ENCODE results near the gene KRT78. TPM values are rescaled to one million over a fixed set of nuclear protein-coding genes. Genes with fewer than 3 reads are reported as not detected.

The KRT78 gene
- polyA plus RNA-seq, 2 of the 4 experiments (the other 2 are of a cell fraction): 0.09 to 0.12 TPM

GRCh38 chr12:52873832-52874572 lies 25.2 kb upstream of the KRT78 start:
- ATAC-seq (peak; percentile 54 to 68), FAIRE-seq (no peak), DNase-seq (ENCODE audit: low read depth in 1 of 2, low spot score in 1 of 2) (peak; percentile 96 to 98)
- Histone ChIP-seq H3K4me1 (peaks cover 95% of the 10 kb centered on the region), H3K4me3 (peak overlapping the region; percentile 36), H3K4me2 (peak overlapping the region; percentile 72), H3K27ac (peak overlapping the region; percentile 94 to 97), H3K9me3 (no peaks in the 10 kb centered on the region)
- no peak for TF ChIP-seq NR3C1 (IDR thresholded peaks at IDR 0.05)
- peak; percentile 84; the same call in 1 of the 2 replicates for TF ChIP-seq TP53 (CRISPR knock-in tag; IDR thresholded peaks at IDR 0.05)
- 0 out of 3 replicates have a peak, but pooled peaks have one; percentile 28 for TF ChIP-seq BCL3 (IDR thresholded peaks at IDR 0.05)
- peak; percentile 68; the same call in 1 of the 2 replicates for TF ChIP-seq FOSL2 (IDR thresholded peaks at IDR 0.05)
- peak; percentile 96 for TF ChIP-seq FOSL2 (CRISPR knock-in tag; IDR thresholded peaks at IDR 0.05)
- no peak for TF ChIP-seq E2F6 (IDR thresholded peaks at IDR 0.05; ENCODE audit: borderline replicate concordance, low read depth)
- TF ChIP-seq GATA3 (IDR thresholded peaks at IDR 0.05; ENCODE audit: borderline replicate concordance): peak; percentile 59
- peak; percentile 94 for TF ChIP-seq MAFK (IDR thresholded peaks at IDR 0.05; ENCODE audit: partially characterized antibody)
- peak; percentile 72 for TF ChIP-seq HOXB5 (CRISPR knock-in tag; IDR thresholded peaks at IDR 0.05)
- TF ChIP-seq HOXB13 (CRISPR knock-in tag; IDR thresholded peaks at IDR 0.05; ENCODE audit: low read depth): 0 out of 2 replicates have a peak, but pooled peaks have one; percentile 92
- peak; percentile 53 to 80; a peak in 3 of 5 replicates for TF ChIP-seq EP300 (IDR thresholded peaks at IDR 0.05)
- no peak for TF ChIP-seq POLR2A (IDR thresholded peaks at IDR 0.05; ENCODE audit: low read length)
- TF ChIP-seq KDM1A (IDR thresholded peaks at IDR 0.05; ENCODE audit: low read depth): no peak
- TF ChIP-seq JUNB (IDR thresholded peaks at IDR 0.05): peak; percentile 69
- TF ChIP-seq RARB (CRISPR knock-in tag; IDR thresholded peaks at IDR 0.05): peak; percentile 83; the same call in 1 of the 2 replicates
- peak; percentile 48; the same call in 1 of the 2 replicates for TF ChIP-seq MAX (IDR thresholded peaks at IDR 0.05)
- TF ChIP-seq JUN (IDR thresholded peaks at IDR 0.05): peak in 1 of 2 experiments; percentile 71; a peak in 3 of 5 replicates
- TF ChIP-seq EHF (CRISPR knock-in tag; IDR thresholded peaks at IDR 0.05): no peak; the same call in 1 of the 2 replicates
- TF ChIP-seq ATOH8 (CRISPR knock-in tag; IDR thresholded peaks at IDR 0.05; ENCODE audit: low read depth): 0 out of 2 replicates have a peak, but pooled peaks have one; percentile 4
- TF ChIP-seq HES2 (IDR thresholded peaks at IDR 0.05): no peak
- peak; percentile 64; the same call in 1 of the 2 replicates for TF ChIP-seq MYC (IDR thresholded peaks at IDR 0.05; ENCODE audit: borderline replicate concordance, low read length)
- no peak for TF ChIP-seq RFX5 (IDR thresholded peaks at IDR 0.05)
- no peak for TF ChIP-seq HEYL (CRISPR knock-in tag; IDR thresholded peaks at IDR 0.05)
- no peak for TF ChIP-seq REST (IDR thresholded peaks at IDR 0.05)
- TF ChIP-seq HMGXB4 (CRISPR knock-in tag; IDR thresholded peaks at IDR 0.05; ENCODE audit: borderline replicate concordance): 0 out of 2 replicates have a peak, but pooled peaks have one; percentile 46
- no peak for TF ChIP-seq USF2 (IDR thresholded peaks at IDR 0.05)
- TF ChIP-seq BHLHE40 (IDR thresholded peaks at IDR 0.05; ENCODE audit: low read depth, low read length): peak; percentile 47; the same call in 1 of the 2 replicates
- TF ChIP-seq SMC3 (IDR thresholded peaks at IDR 0.05): no peak
- TF ChIP-seq CHD4 (IDR thresholded peaks at IDR 0.05; ENCODE audit: borderline replicate concordance): no peak
- TF ChIP-seq TFCP2L1 (CRISPR knock-in tag; IDR thresholded peaks at IDR 0.05): peak; percentile 58; the same call in 1 of the 2 replicates
- WGBS (ENCODE audit: missing lambda C conversion rate): 2% methylated on average over 21 of the region's 55 CpGs
- ChIA-PET POLR2A (interaction anchor here (0.8 to 2.9 kb wide), 10 partner anchors 14 to 805 kb away, joined by 3 to 28 read pairs (median 4); partner anchors contain the start of genes ATG101, KRT8 and KRT80), CTCF (interaction anchor here (1.0 to 25.7 kb wide), 18 partner anchors 8 to 849 kb away, joined by 3 to 1736 read pairs (median 8); partner anchors contain the start of genes KRT84 and KRT85)

Data from A549 (cell line).